ENCODE data around the gene ARAP1.

DNA sequence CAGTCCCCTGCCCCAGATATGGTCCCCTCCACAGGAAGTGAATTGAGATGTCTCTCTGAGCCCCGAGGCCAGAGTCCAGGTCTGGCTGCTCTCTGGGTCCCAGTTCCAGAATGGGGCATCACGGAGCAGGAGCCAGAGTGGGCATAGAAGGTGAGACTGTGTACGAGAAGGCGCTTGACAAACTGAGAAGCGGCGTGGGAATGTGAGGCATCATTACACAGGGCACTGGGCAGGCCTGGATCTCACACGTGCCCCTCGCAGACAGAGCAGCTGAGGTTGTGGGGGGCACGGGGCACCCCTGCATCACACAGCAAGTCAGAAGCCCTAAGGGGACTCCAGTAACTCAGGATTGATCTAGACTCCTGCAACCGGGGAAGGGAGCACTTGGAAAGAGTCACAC is 32.5 kb upstream of the ARAP1 start:
- TF ChIP-seq, protein P1, sequence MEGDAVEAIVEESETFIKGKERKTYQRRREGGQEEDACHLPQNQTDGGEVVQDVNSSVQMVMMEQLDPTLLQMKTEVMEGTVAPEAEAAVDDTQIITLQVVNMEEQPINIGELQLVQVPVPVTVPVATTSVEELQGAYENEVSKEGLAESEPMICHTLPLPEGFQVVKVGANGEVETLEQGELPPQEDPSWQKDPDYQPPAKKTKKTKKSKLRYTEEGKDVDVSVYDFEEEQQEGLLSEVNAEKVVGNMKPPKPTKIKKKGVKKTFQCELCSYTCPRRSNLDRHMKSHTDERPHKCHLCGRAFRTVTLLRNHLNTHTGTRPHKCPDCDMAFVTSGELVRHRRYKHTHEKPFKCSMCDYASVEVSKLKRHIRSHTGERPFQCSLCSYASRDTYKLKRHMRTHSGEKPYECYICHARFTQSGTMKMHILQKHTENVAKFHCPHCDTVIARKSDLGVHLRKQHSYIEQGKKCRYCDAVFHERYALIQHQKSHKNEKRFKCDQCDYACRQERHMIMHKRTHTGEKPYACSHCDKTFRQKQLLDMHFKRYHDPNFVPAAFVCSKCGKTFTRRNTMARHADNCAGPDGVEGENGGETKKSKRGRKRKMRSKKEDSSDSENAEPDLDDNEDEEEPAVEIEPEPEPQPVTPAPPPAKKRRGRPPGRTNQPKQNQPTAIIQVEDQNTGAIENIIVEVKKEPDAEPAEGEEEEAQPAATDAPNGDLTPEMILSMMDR (IDR thresholded peaks at IDR 0.05 in 8 of 11, conservative IDR thresholded peaks at IDR 0.05 in 3 of 11) = no peak
- TF ChIP-seq POLR2A (IDR thresholded peaks at IDR 0.05) (no peak), POLR2AphosphoS5 (IDR thresholded peaks at IDR 0.05) (no peak)

Data from spleen (tissue), 7 donors.